HG02798 (cell line): ENCODE results near the gene HBA2.
"Not testable (repeated sequence)": the region's sequence is repeated elsewhere in the genome, so short reads cannot be mapped to it uniquely, and the experiment has no call there.

Experiments
- ATAC-seq: cut with Tn5 transposase; IDR thresholded peaks from one replicate; pipeline ENCODE4 v1.9.1; 2021; ENCODE audit warnings: mild to moderate bottlenecking; ENCODE audit not compliant: unreplicated experiment, poor library complexity

Gene HBA2

GRCh38 chr16:154217-155030, 18.3 kb upstream of the HBA2 start:
- no peak for ATAC-seq

- ATAC-seq, result no peak
Observed at GRCh38 chr16:155031-155398, 17.7 kb upstream of the HBA2 start.

GRCh38 chr16:159136-159849, 13.4 kb upstream of the HBA2 start:
- no peak for ATAC-seq

GRCh38 chr16:160242-160641, 12.4 kb upstream of the HBA2 start:
- ATAC-seq, result not testable (repeated sequence)

- no peak for ATAC-seq
Observed at GRCh38 chr16:160691-161190, 11.9 kb upstream of the HBA2 start.

- ATAC-seq, result no peak
Observed at GRCh38 chr16:162271-162991, 10.2 kb upstream of the HBA2 start.

- ATAC-seq, result not testable (repeated sequence)
Observed at GRCh38 chr16:163139-163538, 9.5 kb upstream of the HBA2 start.

GRCh38 chr16:163696-164095, 9.0 kb upstream of the HBA2 start:
- not testable (repeated sequence) for ATAC-seq

GRCh38 chr16:164134-164823, 8.4 kb upstream of the HBA2 start:
- not testable (repeated sequence) for ATAC-seq

- ATAC-seq, result no peak
Observed at GRCh38 chr16:164827-165538, 7.7 kb upstream of the HBA2 start.

GRCh38 chr16:165539-166374, 6.9 kb upstream of the HBA2 start, which contains the start of gene HBM:
HBM (plus strand) TSS chr16:165978; CDS start chr16:165998, 20 bp downstream.
- ATAC-seq, result no peak

- no peak for ATAC-seq
Observed at GRCh38 chr16:166375-167121, 6.1 kb upstream of the HBA2 start.

- ATAC-seq, result no peak
Observed at GRCh38 chr16:167122-167690, 5.5 kb upstream of the HBA2 start.

- no peak for ATAC-seq
Observed at GRCh38 chr16:168424-168823, 4.3 kb upstream of the HBA2 start.

- no peak for ATAC-seq
Observed at GRCh38 chr16:169014-169413, 3.7 kb upstream of the HBA2 start.

GRCh38 chr16:170088-170507, 2.6 kb upstream of the HBA2 start:
- not testable (repeated sequence) for ATAC-seq

- ATAC-seq, result no peak
Observed at GRCh38 chr16:170788-171187, 1.9 kb upstream of the HBA2 start.
